ENCODE results near the gene JCAD. TPM values are rescaled to one million over a fixed set of nuclear protein-coding genes. Genes with fewer than 3 reads are reported as not detected.

JCAD gene
- total RNA-seq, 2 experiments from 2014 or later, result 0.03 to 0.20 TPM

- peaks cover 4% of the 10 kb centered on the region for H3K27me3 Mint-ChIP-seq
- H3K4me3 Mint-ChIP-seq, result no peak overlapping the region
- no peaks in the 10 kb centered on the region for H3K4me1 Mint-ChIP-seq
- ATAC-seq (ENCODE audit: low read depth), result no peak
- H3K36me3 Mint-ChIP-seq, result no peaks in the 10 kb centered on the region
- H3K27ac Mint-ChIP-seq, result no peak overlapping the region
- no peak for DNase-seq
- POLR2A ChIA-PET, result no interaction called here
- H3K9me3 Mint-ChIP-seq, result no peaks in the 10 kb centered on the region
Measured at GRCh38 chr10:29970012-29970396, 89.4 kb downstream of the JCAD start.

- no peak overlapping the region for H3K4me3 Mint-ChIP-seq
- POLR2A ChIA-PET, result no interaction called here
- no peak for ATAC-seq (ENCODE audit: low read depth)
- H3K27ac Mint-ChIP-seq, result no peak overlapping the region
- no peak for DNase-seq
- H3K36me3 Mint-ChIP-seq, result no peaks in the 10 kb centered on the region
- H3K9me3 Mint-ChIP-seq, result no peaks in the 10 kb centered on the region
- no peaks in the 10 kb centered on the region for H3K4me1 Mint-ChIP-seq
- H3K27me3 Mint-ChIP-seq, result peaks cover 2% of the 10 kb centered on the region
Measured at GRCh38 chr10:29969255-29970011, 90.0 kb downstream of the JCAD start.

GRCh38 chr10:29968585-29968984 is 90.8 kb downstream of the JCAD start:
- DNase-seq, result no peak
- POLR2A ChIA-PET, result no interaction called here

GRCh38 chr10:29966269-29966668 is 93.1 kb downstream of the JCAD start:
- ATAC-seq (ENCODE audit: low read depth) (no peak), DNase-seq (no peak)
- no peak overlapping the region for H3K27ac Mint-ChIP-seq
- POLR2A ChIA-PET, result no interaction called here
- H3K4me1 Mint-ChIP-seq, result no peaks in the 10 kb centered on the region
- H3K4me3 Mint-ChIP-seq, result no peak overlapping the region
- H3K9me3 Mint-ChIP-seq, result no peaks in the 10 kb centered on the region
- peaks cover 4% of the 10 kb centered on the region for H3K27me3 Mint-ChIP-seq
- H3K36me3 Mint-ChIP-seq, result no peaks in the 10 kb centered on the region

More at GRCh38 chr10:29968585-29968984, 90.8 kb downstream of the JCAD start:
- ATAC-seq (ENCODE audit: low read depth), result no peak
- Mint-ChIP-seq H3K4me1 (no peaks in the 10 kb centered on the region), H3K27ac (no peak overlapping the region), H3K27me3 (peaks cover 2% of the 10 kb centered on the region), H3K36me3 (no peaks in the 10 kb centered on the region), H3K9me3 (no peaks in the 10 kb centered on the region), H3K4me3 (no peak overlapping the region)
